ENCODE results near the gene BPIFA3.
"Not testable (repeated sequence)": the region's sequence is repeated elsewhere in the genome, so short reads cannot be mapped to it uniquely, and the experiment has no call there.

BPIFA3 gene

GRCh38 chr20:33217052-33217451 is at the start of gene BPIFA3:
Gene BPIFA3 (plus strand): TSS chr20:33217352. CDS start chr20:33217537, 185 bp downstream.
- FAIRE-seq, result no peak

GRCh38 chr20:33167859-33168258 is 49.3 kb upstream of the BPIFA3 start, which contains the start of gene BPIFA2:
Gene BPIFA2 (plus strand): TSS chr20:33168159. CDS start chr20:33169146, 987 bp downstream.
- FAIRE-seq, result no peak

GRCh38 chr20:33169176-33169794 is 47.9 kb upstream of the BPIFA3 start:
- no peak for FAIRE-seq

- FAIRE-seq, result no peak
Observed at GRCh38 chr20:33172781-33173180, 44.4 kb upstream of the BPIFA3 start.

GRCh38 chr20:33175123-33175522 is 42.0 kb upstream of the BPIFA3 start:
- no peak for FAIRE-seq

- no peak for FAIRE-seq
Observed at GRCh38 chr20:33176101-33176500, 41.1 kb upstream of the BPIFA3 start.

- no peak for FAIRE-seq
Observed at GRCh38 chr20:33177866-33178265, 39.3 kb upstream of the BPIFA3 start.

GRCh38 chr20:33178726-33179125 is 38.4 kb upstream of the BPIFA3 start:
- FAIRE-seq, result no peak

- FAIRE-seq, result no peak
Observed at GRCh38 chr20:33180169-33180568, 37.0 kb upstream of the BPIFA3 start.

GRCh38 chr20:33181482-33182093 is 35.6 kb upstream of the BPIFA3 start:
- no peak for FAIRE-seq

GRCh38 chr20:33183312-33183711 is 33.8 kb upstream of the BPIFA3 start:
- no peak for FAIRE-seq

GRCh38 chr20:33185031-33185590 is 32.0 kb upstream of the BPIFA3 start:
- not testable (repeated sequence) for FAIRE-seq

GRCh38 chr20:33187491-33187890 is 29.7 kb upstream of the BPIFA3 start:
- no peak for FAIRE-seq

- FAIRE-seq, result no peak
Observed at GRCh38 chr20:33188421-33188820, 28.7 kb upstream of the BPIFA3 start.

GRCh38 chr20:33191484-33191883 is 25.7 kb upstream of the BPIFA3 start:
- FAIRE-seq, result no peak

- no peak for FAIRE-seq
Observed at GRCh38 chr20:33191955-33192354, 25.2 kb upstream of the BPIFA3 start.

GRCh38 chr20:33192912-33193501 is 24.1 kb upstream of the BPIFA3 start:
- no peak for FAIRE-seq

GRCh38 chr20:33199026-33199425 is 18.1 kb upstream of the BPIFA3 start:
- no peak for FAIRE-seq

GRCh38 chr20:33202451-33202850 is 14.7 kb upstream of the BPIFA3 start:
- FAIRE-seq, result no peak

- no peak for FAIRE-seq
Observed at GRCh38 chr20:33203444-33203843, 13.7 kb upstream of the BPIFA3 start.

- no peak for FAIRE-seq
Observed at GRCh38 chr20:33209789-33210188, 7.4 kb upstream of the BPIFA3 start.

- FAIRE-seq, result no peak
Observed at GRCh38 chr20:33210371-33210770, 6.8 kb upstream of the BPIFA3 start.

- no peak for FAIRE-seq
Observed at GRCh38 chr20:33211817-33212424, 5.2 kb upstream of the BPIFA3 start.

GRCh38 chr20:33224399-33224798 is 7.2 kb downstream of the BPIFA3 start:
- no peak for FAIRE-seq
